Activated T-cell treated with anti-CD3 and anti-CD28 coated beads, Interleukin-2, amount 50 U/mL, for 1 hour (primary cell): ENCODE data around the gene MBD6.

Experiments
- DNase-seq: peaks from one replicate; pipeline ENCODE4 v3.0.0-alpha.2; 2020

The MBD6 gene

DNA sequence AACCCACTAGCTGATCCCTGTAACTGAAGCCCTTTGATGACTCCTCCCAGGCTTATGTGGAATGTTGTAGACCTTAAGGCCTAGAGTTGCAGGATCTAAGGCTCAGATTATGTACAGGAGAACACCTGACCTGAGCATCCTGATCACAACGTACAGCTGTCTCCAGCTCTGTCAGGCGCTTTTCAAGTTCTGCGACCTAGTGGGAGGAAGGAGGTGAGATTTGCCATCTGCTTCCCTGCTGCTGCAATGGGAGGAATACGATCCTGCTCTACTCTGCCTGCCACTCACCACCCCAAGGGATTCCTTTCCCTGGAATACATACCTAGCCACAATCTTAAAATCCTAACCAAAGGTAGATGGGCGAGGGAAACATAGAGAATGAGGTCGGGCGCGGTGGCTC lies 10.5 kb downstream of the MBD6 start:
- no peak for DNase-seq

DNA sequence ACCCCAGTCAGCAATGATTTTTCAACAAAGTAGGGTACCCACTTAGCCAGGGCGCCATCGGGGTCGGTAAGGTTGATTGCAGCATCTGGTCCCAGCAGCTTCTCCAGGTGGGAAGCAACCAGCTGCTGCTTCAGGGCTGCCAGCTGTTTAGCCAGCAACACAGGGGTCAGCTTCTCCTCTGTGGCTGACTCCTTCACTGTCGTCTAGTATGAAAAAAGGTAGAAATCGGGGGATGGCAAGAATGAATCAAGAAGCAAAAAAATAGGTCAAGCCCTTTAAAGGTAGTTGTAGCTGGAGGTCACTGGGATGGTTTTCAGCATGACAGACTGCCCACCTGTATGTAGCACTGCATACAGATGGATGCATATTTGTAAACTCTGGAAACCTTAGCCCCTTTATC lies 11.6 kb downstream of the MBD6 start:
- DNase-seq, result no peak

- no peak for DNase-seq
These were observed 12.4 kb downstream of the MBD6 start for GRCh38 chr12:57534991-57535543.

DNA sequence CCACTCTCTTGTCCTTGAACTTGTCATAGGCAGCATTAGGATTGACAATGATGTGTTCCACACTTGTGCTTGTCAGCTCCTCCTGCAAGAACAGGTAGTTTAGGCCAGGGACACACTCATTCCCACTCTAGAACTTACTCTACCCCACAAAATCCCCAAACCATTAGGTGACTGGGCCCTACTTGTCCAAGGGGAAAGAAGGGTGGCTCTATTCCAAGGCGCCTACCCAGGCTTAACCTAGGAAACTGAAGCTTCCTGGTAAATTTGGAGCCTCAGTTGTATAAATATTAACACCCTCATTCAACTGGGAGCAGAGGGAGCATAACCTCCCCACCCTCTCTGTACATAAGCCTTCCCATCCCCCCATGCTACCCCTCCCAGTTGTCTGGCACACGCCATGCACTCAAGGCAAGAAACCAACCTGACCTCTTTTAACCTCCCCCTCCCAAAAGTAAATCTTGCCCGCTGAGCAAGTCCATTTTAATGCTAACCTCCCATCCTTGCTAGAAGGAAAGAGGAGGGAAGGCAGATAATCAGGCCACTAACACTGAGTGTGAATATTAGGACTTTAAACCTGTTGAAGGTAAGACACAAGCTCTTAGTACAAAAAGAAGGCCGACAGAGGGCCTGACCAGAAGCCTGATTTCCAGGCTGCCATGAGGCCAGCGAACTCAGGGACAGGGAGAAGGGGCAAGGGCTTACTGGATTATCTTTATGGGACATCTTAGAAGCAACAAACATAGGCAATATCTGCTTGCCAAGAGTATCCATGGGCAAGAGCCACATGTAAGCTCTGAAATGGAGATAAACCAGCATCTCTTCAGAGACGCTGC lies 13.4 kb downstream of the MBD6 start:
- DNase-seq, result no peak

DNA sequence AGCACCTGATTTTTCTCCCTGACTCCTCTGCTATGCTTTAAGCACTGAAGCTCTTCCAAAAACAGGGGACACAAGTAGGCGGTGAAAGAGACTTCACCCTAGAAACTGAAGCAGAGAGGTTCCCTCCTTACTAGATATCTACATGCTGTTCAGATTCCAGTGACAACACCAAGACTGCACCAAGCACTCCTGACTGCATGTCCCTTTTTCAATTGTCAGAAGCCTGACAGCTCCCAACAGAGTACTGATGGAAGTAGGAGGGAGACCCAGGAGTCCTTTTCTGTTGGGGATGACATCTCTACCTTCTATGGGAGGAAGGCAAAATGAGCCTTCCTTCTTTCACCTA lies 13.9 kb downstream of the MBD6 start:
- no peak for DNase-seq

DNA sequence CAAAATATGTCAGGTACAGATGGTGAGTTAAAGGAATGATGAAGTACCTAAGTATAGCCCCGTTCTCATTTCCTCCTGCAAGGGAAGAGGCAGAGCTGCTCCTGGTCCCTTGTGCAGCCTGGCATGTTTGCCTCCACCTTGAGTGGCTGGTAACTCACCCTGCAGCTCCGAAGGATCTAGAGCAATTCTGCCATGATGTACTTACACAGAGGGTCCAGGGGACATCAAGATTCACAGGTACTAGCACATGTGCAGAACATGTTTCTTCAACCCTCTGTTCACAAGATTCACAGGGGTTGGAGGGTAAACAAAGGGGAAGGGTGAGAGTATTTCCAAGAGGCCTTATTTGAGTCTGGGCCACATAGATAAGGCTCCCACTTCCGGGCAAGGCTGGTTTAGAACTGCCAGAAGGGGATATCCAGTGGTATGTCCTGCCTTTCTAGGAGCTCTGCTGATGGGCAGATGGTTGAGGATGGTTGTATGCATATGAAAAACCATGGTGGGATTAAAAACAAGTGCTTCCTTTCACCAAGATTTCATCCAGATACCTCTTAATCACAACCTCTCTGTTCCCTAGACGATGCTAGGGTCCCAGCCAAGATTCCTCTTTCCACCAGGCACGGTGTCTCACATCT lies 16.6 kb downstream of the MBD6 start:
- DNase-seq, result no peak

DNA sequence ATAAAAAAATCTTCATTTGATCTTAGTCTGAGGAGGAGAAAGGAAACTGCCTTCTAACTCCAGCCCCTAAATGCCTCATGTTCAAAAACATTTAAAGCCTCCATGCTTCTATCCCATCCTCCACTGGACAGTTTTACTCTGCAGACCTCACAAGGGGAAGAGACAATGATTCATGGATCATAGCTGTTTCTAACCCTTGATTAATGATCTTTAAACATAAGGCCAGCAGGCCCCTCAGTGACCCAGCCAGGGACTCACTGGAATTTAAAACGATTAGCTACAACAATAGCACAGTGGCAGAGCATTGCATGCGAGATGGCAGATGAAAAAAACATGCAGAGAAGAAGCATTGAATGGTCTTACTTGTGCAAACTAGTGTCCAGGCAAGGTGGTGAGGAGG lies 18.4 kb downstream of the MBD6 start:
- no peak for DNase-seq

- DNase-seq, result no peak
These were observed 19.1 kb downstream of the MBD6 start for GRCh38 chr12:57541717-57542116.

- no peak for DNase-seq
These were observed 21.0 kb downstream of the MBD6 start for GRCh38 chr12:57543581-57543980.

GRCh38 chr12:57545809-57546437 lies 23.3 kb downstream of the MBD6 start:
- DNase-seq, result no peak

DNA sequence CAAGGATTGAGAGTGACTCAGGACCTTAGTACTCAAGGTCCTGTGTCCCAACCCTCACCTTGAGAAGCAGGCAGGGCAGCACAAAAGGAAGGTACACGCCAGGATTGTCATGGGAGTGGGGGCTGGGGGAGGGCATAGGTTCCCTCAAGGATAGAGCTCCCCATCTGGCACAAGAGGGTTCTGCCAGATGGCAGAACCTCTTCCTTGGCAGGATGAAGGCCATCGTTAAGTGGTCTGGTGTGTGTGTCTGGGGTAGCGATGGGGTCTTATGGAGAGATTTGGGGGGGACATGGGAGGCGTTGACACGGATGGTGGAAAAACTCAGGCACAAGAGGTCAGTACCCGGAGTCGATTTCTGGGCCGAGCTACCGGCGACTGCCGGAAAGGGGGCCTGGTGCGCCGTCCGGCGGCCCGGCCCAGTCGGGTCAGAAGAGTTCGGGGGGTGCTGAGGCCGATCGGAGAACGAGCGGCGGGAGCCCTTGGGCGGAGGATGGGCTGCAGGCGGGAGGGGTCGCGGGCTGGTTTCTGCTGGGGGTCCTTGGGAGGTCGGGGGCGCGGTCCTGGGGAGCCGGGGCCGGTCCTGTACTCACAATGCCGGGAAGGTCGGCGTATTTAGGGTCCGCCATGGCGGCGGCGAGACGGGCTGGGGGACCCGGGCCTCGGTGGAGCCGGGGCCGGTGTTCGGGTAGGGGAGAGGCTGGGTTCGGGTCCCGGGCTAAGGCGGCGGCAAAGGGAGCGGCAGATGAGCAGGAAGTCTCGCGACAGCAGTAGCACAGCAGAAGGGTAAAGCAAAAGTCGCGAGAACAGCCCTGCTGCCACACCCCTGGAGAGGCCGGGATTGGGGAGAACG lies 24.0 kb downstream of the MBD6 start, which contains the start of gene DCTN2:
DCTN2 (minus strand) TSS at position 755 of the 850 bp plus-strand sequence; CDS start at position 626, 129 bp downstream.
- peak; percentile 88 for DNase-seq

GRCh38 chr12:57547288-57548012 lies 24.8 kb downstream of the MBD6 start:
- no peak for DNase-seq

DNA sequence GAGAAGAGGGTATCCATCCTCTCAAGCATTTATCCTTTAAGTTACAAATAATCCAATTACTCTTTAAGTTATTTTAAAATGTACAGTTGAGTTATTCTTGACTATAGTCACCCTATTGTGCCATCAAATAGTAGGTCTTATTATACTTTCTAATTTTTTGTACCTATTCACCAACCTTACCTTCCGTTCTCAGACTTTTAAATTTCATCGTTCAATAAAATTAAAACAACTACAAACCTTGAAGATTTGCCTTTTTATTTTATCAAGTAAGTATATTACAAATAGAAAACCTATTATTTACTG lies 25.3 kb downstream of the MBD6 start:
- DNase-seq, result no peak

- DNase-seq, result no peak
These were observed 25.9 kb downstream of the MBD6 start for GRCh38 chr12:57548488-57548887.

DNA sequence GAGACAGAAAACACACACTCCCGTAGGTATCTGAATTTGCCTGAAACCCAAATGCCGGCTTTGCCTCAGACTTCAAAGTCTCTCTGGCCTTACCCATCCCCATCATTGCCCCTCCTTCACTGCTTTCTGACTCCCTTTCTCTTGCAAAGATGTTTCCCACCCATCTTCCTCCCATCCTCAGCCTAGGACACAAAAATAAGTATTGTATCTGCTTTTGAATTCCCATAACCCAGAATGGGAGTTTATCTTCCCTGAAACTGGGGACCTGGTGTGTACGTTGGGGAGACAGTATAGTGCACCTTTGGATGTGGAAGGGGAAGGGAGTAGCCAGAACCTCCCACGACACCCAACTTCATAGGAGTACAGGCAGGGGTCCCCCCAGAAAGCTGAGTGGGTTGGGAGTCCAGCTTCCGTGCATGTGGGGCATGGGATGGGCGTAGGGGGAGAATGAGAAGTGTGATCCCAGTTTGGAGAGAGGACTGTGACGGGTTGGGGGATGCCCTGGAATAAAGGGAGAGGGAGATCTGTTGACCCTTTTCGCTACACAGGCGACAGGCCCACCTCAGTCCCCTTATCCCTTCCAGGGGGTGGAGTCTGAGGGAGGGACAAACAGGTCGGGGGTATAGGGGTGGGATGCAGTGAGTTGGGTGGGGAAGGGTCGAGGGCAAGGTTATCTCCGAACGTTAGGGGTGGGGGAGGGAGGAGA lies 26.7 kb downstream of the MBD6 start:
- DNase-seq, result no peak

DNA sequence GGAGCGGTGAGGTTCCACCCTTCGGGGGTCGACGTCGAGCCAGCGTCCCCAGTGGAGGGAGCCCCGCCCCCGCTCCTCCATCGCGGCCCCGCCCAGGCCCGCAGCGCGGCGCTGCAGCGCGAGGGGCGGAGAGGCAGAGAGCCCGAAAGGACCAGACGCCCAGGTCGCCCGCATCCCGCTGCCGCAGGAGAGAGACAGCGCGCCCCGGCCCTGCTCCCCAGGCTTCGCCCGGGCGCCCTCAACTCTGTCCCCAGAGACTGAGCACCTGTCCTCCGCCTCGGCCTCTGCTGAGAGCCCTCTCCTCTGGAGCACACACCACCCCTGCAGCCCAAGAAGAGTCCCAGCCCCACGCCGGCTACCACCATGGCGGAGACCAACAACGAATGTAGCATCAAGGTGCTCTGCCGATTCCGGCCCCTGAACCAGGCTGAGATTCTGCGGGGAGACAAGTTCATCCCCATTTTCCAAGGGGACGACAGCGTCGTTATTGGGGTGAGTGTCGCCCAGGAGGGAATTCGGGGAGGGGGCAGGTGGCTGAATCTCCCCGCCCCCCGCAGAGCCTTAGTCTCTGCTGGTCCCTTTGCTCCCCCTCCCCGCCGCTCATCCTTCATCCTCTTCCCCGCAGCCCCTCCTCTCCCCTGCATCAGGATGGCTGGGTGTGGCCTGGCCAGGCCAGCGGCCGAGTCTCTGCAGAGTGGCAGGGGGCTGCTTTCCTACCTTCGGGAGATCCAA lies 27.5 kb downstream of the MBD6 start, which contains the start of gene KIF5A:
KIF5A (plus strand) TSS at position 136 of the 732 bp plus-strand sequence; CDS start at position 364, 228 bp downstream.
- DNase-seq, result peak; percentile 70

DNA sequence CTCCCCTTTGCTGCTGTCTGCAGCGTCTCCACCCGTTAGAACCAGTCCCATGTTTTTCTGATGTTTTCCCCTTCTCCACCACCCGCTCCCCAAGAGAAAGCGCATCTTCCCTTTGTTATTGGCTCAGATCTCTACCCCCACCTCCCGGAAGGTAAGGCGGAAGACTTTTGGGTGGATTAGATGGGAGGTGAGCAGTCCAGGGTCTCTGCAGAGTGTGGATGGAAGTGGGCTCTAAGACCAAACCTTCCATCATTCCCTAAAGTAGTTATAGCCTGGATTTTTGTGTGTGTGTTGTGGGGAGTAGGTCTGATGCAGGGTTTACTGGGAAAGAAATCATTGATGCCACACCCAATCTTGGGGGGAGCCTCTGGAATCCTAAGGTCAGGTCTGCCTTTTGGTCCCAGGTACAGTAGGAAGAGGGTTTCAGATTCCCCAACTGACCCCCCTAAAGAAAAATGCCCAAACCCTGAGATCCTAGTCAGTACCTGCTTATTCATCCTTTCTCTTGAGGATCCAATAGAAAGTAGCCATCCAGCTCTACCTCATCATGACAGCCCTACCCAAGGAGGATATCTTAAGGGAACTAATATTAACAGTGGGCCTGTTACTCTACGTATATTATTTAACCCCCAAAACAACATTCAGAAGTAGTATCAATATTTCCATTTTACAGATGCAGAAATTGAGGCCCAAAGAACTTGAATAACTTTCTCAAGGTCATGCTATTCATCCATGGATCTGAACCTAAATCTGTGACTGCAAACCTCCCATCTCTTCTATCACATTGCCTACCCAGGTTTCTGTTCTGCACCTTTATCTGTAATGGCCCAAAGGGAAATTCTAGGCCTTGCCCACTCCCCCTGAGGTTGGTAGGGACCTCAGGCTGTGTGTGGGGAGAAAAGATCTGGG lies 28.3 kb downstream of the MBD6 start:
- DNase-seq, result no peak

- no peak for DNase-seq
These were observed 29.1 kb downstream of the MBD6 start for GRCh38 chr12:57551637-57552305.

DNA sequence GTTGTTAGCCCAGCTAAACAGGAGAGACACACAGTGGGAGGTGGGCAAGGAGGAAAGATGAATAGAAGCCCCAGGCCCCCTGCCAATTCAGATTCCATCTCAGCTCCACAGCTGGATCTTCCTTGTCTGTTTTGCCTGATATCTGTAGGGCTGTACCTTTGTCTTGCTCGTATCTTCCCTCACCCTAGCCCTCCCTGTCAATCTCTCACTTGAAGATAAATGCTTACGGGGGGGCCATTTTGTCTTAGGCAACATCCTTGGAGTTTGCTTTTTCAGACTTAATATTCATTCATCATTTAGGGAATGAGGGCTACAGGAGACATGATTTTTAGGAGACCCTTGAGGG lies 29.7 kb downstream of the MBD6 start:
- DNase-seq, result no peak
